ENCODE measurements around the gene HSF2.

DNA sequence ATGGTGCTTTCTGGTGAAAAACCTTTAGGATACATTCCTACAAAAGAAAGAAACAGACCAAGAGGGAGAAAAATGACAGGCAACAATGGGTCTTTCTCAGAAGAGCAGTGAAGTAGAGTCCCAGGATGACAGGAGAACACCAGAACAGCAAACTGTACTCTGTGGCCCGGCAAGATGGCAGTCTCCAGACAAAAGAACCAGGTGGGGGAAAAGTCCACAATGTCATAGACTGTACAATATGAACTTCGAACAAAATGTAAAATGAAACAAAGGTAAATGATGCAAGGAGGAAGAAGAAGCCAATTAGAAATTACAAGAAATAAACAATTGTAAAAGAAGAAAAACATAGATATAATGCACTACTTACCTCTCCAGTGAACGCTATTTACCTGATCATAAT is 23.2 kb upstream of the HSF2 start:
- TF ChIP-seq POLR2AphosphoS5 (IDR thresholded peaks at IDR 0.05; ENCODE audit: insufficient read depth in 1 of 2, low read depth in 1 of 2), result no peak
- TF ChIP-seq, protein P1, sequence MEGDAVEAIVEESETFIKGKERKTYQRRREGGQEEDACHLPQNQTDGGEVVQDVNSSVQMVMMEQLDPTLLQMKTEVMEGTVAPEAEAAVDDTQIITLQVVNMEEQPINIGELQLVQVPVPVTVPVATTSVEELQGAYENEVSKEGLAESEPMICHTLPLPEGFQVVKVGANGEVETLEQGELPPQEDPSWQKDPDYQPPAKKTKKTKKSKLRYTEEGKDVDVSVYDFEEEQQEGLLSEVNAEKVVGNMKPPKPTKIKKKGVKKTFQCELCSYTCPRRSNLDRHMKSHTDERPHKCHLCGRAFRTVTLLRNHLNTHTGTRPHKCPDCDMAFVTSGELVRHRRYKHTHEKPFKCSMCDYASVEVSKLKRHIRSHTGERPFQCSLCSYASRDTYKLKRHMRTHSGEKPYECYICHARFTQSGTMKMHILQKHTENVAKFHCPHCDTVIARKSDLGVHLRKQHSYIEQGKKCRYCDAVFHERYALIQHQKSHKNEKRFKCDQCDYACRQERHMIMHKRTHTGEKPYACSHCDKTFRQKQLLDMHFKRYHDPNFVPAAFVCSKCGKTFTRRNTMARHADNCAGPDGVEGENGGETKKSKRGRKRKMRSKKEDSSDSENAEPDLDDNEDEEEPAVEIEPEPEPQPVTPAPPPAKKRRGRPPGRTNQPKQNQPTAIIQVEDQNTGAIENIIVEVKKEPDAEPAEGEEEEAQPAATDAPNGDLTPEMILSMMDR (IDR thresholded peaks at IDR 0.05), result no peak
- TF ChIP-seq POLR2A (IDR thresholded peaks at IDR 0.05), result no peak

Measured in vagina (tissue), 2 donors.